SK-N-SH (cell line): ENCODE measurements around the gene DHRS4.

ENCODE experiments used
- CHD2 ChIP-seq: fragments of 150-350 bp; IDR thresholded peaks from 2 replicates; pipeline ENCODE4 v1.6.1; 2018; ENCODE audit warnings: low read length; ENCODE audit not compliant: partially characterized antibody
- EP300 ChIP-seq, 2 experiments: IDR thresholded peaks; 2 replicates each; pipeline versions ENCODE4 v1.4.0 to v1.6.1; 2012; ENCODE audit warnings: borderline replicate concordance in 1 of 2, low read depth in 1 of 2, low read length in 1 of 2
- FOXJ3 ChIP-seq: sonication (generic); formaldehyde crosslinking; IDR thresholded peaks from 2 replicates; pipeline ENCODE4 v1.5.1; 2020; ENCODE audit warnings: mild to moderate bottlenecking, missing genetic modification reagents
- POLR2AphosphoS5 ChIP-seq: IDR thresholded peaks from 2 replicates; pipeline ENCODE4 v1.6.1; 2012; ENCODE audit warnings: low read depth, low read length
- RFX5 ChIP-seq: IDR thresholded peaks from 2 replicates; pipeline ENCODE4 v1.6.1; 2012; ENCODE audit warnings: mild to moderate bottlenecking, improper control_type of control experiment, low read length
- RXRA ChIP-seq: IDR thresholded peaks from 2 replicates; pipeline ENCODE4 v1.4.0; 2012; ENCODE audit warnings: low read depth, mild to moderate bottlenecking, borderline replicate concordance
- SIN3A ChIP-seq: IDR thresholded peaks from 2 replicates; pipeline ENCODE4 v1.6.1; 2012; ENCODE audit warnings: low read depth, mild to moderate bottlenecking, low read length, moderate library complexity, borderline replicate concordance
- SMC3 ChIP-seq: IDR thresholded peaks from 2 replicates; pipeline ENCODE4 v1.6.1; 2012; ENCODE audit warnings: low read depth, low read length, improper control_type of control experiment
- USF2 ChIP-seq: fragments of 150-350 bp; IDR thresholded peaks from 2 replicates; pipeline ENCODE4 v1.6.1; 2017; ENCODE audit warnings: antibody characterized with exemption, low read length, low read depth, borderline replicate concordance
- YY1 ChIP-seq: IDR thresholded peaks from 2 replicates; pipeline ENCODE4 v1.4.0; 2012; ENCODE audit warnings: low read depth, mild to moderate bottlenecking
- TF ChIP-seq, protein P1 (sequence below): fragments of 200-600 bp; sonication (generic); IDR thresholded peaks from 2 replicates; pipeline ENCODE4 v1.6.1; 2017; ENCODE audit warnings: antibody characterized with exemption, mild to moderate bottlenecking, moderate library complexity
- TF ChIP-seq, protein P2 (sequence below): IDR thresholded peaks from 2 replicates; pipeline ENCODE4 v1.6.1; 2012; ENCODE audit warnings: mild to moderate bottlenecking, low read depth, low read length, moderate library complexity
- TF ChIP-seq, protein P3 (sequence below): IDR thresholded peaks from 2 replicates; pipeline ENCODE4 v1.4.0; 2012; ENCODE audit warnings: low read depth, borderline replicate concordance
- TF ChIP-seq, protein P4 (sequence below): fragments of 150-350 bp; IDR thresholded peaks from 2 replicates; pipeline ENCODE4 v1.6.1; 2016; ENCODE audit warnings: mild to moderate bottlenecking, low read depth, low read length

- no peak for TF ChIP-seq RFX5
- TF ChIP-seq, protein P1, sequence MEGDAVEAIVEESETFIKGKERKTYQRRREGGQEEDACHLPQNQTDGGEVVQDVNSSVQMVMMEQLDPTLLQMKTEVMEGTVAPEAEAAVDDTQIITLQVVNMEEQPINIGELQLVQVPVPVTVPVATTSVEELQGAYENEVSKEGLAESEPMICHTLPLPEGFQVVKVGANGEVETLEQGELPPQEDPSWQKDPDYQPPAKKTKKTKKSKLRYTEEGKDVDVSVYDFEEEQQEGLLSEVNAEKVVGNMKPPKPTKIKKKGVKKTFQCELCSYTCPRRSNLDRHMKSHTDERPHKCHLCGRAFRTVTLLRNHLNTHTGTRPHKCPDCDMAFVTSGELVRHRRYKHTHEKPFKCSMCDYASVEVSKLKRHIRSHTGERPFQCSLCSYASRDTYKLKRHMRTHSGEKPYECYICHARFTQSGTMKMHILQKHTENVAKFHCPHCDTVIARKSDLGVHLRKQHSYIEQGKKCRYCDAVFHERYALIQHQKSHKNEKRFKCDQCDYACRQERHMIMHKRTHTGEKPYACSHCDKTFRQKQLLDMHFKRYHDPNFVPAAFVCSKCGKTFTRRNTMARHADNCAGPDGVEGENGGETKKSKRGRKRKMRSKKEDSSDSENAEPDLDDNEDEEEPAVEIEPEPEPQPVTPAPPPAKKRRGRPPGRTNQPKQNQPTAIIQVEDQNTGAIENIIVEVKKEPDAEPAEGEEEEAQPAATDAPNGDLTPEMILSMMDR: no peak
- no peak for TF ChIP-seq POLR2AphosphoS5
- no peak for TF ChIP-seq FOXJ3
- TF ChIP-seq, protein P2, sequence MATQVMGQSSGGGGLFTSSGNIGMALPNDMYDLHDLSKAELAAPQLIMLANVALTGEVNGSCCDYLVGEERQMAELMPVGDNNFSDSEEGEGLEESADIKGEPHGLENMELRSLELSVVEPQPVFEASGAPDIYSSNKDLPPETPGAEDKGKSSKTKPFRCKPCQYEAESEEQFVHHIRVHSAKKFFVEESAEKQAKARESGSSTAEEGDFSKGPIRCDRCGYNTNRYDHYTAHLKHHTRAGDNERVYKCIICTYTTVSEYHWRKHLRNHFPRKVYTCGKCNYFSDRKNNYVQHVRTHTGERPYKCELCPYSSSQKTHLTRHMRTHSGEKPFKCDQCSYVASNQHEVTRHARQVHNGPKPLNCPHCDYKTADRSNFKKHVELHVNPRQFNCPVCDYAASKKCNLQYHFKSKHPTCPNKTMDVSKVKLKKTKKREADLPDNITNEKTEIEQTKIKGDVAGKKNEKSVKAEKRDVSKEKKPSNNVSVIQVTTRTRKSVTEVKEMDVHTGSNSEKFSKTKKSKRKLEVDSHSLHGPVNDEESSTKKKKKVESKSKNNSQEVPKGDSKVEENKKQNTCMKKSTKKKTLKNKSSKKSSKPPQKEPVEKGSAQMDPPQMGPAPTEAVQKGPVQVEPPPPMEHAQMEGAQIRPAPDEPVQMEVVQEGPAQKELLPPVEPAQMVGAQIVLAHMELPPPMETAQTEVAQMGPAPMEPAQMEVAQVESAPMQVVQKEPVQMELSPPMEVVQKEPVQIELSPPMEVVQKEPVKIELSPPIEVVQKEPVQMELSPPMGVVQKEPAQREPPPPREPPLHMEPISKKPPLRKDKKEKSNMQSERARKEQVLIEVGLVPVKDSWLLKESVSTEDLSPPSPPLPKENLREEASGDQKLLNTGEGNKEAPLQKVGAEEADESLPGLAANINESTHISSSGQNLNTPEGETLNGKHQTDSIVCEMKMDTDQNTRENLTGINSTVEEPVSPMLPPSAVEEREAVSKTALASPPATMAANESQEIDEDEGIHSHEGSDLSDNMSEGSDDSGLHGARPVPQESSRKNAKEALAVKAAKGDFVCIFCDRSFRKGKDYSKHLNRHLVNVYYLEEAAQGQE: no peak
- no peak for TF ChIP-seq RXRA
- TF ChIP-seq, protein P3, sequence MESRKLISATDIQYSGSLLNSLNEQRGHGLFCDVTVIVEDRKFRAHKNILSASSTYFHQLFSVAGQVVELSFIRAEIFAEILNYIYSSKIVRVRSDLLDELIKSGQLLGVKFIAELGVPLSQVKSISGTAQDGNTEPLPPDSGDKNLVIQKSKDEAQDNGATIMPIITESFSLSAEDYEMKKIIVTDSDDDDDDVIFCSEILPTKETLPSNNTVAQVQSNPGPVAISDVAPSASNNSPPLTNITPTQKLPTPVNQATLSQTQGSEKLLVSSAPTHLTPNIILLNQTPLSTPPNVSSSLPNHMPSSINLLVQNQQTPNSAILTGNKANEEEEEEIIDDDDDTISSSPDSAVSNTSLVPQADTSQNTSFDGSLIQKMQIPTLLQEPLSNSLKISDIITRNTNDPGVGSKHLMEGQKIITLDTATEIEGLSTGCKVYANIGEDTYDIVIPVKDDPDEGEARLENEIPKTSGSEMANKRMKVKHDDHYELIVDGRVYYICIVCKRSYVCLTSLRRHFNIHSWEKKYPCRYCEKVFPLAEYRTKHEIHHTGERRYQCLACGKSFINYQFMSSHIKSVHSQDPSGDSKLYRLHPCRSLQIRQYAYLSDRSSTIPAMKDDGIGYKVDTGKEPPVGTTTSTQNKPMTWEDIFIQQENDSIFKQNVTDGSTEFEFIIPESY: no peak
- no peak for TF ChIP-seq EP300 (IDR thresholded peaks at IDR 0.05; ENCODE audit: borderline replicate concordance in 1 of 2, low read depth in 1 of 2, low read length in 1 of 2)
- no peak for TF ChIP-seq CHD2
- TF ChIP-seq YY1: no peak
- TF ChIP-seq SIN3A: no peak
- TF ChIP-seq, protein P4, sequence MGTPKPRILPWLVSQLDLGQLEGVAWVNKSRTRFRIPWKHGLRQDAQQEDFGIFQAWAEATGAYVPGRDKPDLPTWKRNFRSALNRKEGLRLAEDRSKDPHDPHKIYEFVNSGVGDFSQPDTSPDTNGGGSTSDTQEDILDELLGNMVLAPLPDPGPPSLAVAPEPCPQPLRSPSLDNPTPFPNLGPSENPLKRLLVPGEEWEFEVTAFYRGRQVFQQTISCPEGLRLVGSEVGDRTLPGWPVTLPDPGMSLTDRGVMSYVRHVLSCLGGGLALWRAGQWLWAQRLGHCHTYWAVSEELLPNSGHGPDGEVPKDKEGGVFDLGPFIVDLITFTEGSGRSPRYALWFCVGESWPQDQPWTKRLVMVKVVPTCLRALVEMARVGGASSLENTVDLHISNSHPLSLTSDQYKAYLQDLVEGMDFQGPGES: no peak
- TF ChIP-seq SMC3: no peak
- TF ChIP-seq USF2: no peak
Observed at GRCh38 chr14:23922545-23922944, 31.0 kb upstream of the DHRS4 start.
